GM18867 (cell line): ENCODE measurements around the gene ACTR2.
"Not testable (repeated sequence)": the region's sequence is repeated elsewhere in the genome, so short reads cannot be mapped to it uniquely, and the experiment has no call there.

Source experiments
- ATAC-seq: cut with Tn5 transposase; IDR thresholded peaks from one replicate; pipeline ENCODE4 v1.9.1; 2021; ENCODE audit warnings: mild to moderate bottlenecking, moderate library complexity; ENCODE audit not compliant: unreplicated experiment

ACTR2 gene

GRCh38 chr2:65227456-65228262 is at the start of gene ACTR2:
Gene ACTR2, plus strand, starts transcription at chr2:65227831. Its CDS starts 79 bp downstream, at chr2:65227910.
- ATAC-seq = peak; percentile 88

- ATAC-seq = no peak
These were observed 45.1 kb upstream of the ACTR2 start for GRCh38 chr2:65182570-65182969.

- not testable (repeated sequence) for ATAC-seq
These were observed 44.2 kb upstream of the ACTR2 start for GRCh38 chr2:65183406-65183805.

- no peak for ATAC-seq
These were observed 42.6 kb upstream of the ACTR2 start for GRCh38 chr2:65185012-65185411.

- no peak for ATAC-seq
These were observed 41.4 kb upstream of the ACTR2 start for GRCh38 chr2:65186093-65186868.

- peak; percentile 79 for ATAC-seq
These were observed 40.5 kb upstream of the ACTR2 start for GRCh38 chr2:65186872-65187851.

- no peak for ATAC-seq
These were observed 34.2 kb upstream of the ACTR2 start for GRCh38 chr2:65193446-65193845.

GRCh38 chr2:65198737-65199136 is 28.9 kb upstream of the ACTR2 start:
- no peak for ATAC-seq

- no peak for ATAC-seq
These were observed 28.5 kb upstream of the ACTR2 start for GRCh38 chr2:65199166-65199565.

- no peak for ATAC-seq
These were observed 27.7 kb upstream of the ACTR2 start for GRCh38 chr2:65199891-65200290.

- ATAC-seq = no peak
These were observed 23.0 kb upstream of the ACTR2 start for GRCh38 chr2:65204461-65205210.

- ATAC-seq = no peak
These were observed 15.5 kb upstream of the ACTR2 start for GRCh38 chr2:65212115-65212514.

GRCh38 chr2:65212619-65213018 is 15.0 kb upstream of the ACTR2 start:
- ATAC-seq = no peak

GRCh38 chr2:65213035-65213434 is 14.6 kb upstream of the ACTR2 start:
- ATAC-seq = no peak

- no peak for ATAC-seq
These were observed 13.3 kb upstream of the ACTR2 start for GRCh38 chr2:65214361-65214760.

- no peak for ATAC-seq
These were observed 12.8 kb upstream of the ACTR2 start for GRCh38 chr2:65214843-65215242.

GRCh38 chr2:65215946-65216345 is 11.7 kb upstream of the ACTR2 start:
- no peak for ATAC-seq

GRCh38 chr2:65220432-65221131 is 7.0 kb upstream of the ACTR2 start:
- ATAC-seq = no peak

GRCh38 chr2:65221275-65221674 is 6.4 kb upstream of the ACTR2 start:
- not testable (repeated sequence) for ATAC-seq
